Ureter (tissue), 1 donor: ENCODE data around the gene INF2. TPM values are rescaled to one million over a fixed set of nuclear protein-coding genes. Genes with fewer than 3 reads are reported as not detected.

Experiments used
- DNase-seq: peaks from one replicate; pipeline ENCODE4 v3.0.0-alpha.2; 2020; ENCODE audit warnings: low spot score
- total RNA-seq: library from RNA; stranded (reverse); gene quantifications from one replicate; pipeline ENCODE4 v1.2.4, GENCODE V29; 2023
- donor health status: DM: yes; HTN: yes; CAD: no.

Gene INF2
- total RNA-seq, 1 donor from 2014 or later = 81.6 TPM

- peak; percentile 58 for DNase-seq
These were observed 12.5 kb upstream of the INF2 start for GRCh38 chr14:104676694-104677511.

- peak; percentile 79 for DNase-seq
These were observed 11.7 kb upstream of the INF2 start for GRCh38 chr14:104677512-104678332.

- DNase-seq = no peak
These were observed 11.1 kb upstream of the INF2 start for GRCh38 chr14:104678346-104678745.

DNA sequence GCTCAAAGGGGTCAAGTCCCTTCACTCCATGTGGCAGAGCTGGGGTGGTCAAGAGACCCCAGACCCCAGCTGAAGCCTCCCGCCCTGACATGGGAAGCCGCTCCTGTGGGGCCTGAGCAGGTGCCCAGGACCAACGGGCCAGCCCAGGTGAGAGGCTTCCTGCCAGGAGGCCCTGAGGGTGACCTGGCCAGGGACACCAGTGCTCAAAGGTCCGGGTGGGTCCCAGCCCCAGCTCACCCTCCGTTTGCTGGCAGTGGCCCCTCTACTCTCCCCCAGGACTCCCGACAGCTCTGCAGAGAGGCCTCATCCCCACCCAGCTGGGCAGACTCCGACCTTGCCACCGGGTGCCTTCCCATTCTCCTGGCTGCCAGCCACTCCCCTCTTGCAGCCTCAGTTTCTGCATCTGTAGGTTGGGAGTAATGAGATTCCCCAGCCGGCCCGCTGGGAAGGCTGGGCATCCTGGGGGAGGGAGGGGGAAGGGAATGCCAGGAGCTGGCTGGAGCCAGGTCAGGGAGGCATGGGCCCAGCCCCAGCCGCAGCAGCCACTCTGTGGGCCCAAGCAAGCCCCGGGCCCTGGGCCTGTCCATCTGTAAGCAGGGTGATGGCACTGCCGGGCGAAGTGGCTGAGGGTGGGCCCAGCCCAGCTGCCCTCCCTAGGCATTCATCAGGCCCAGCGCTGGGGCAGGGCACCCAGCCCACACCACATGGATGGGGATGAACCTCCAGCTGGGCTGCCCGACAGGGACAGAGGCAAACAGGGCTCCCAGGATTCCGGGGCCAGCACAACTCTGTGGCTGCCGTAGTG lies 10.3 kb upstream of the INF2 start:
- peak; percentile 43 for DNase-seq

- peak; percentile 71 for DNase-seq
These were observed 9.2 kb upstream of the INF2 start for GRCh38 chr14:104680056-104680805.

GRCh38 chr14:104680806-104681688 lies 8.4 kb upstream of the INF2 start:
- DNase-seq = peak; percentile 85

DNA sequence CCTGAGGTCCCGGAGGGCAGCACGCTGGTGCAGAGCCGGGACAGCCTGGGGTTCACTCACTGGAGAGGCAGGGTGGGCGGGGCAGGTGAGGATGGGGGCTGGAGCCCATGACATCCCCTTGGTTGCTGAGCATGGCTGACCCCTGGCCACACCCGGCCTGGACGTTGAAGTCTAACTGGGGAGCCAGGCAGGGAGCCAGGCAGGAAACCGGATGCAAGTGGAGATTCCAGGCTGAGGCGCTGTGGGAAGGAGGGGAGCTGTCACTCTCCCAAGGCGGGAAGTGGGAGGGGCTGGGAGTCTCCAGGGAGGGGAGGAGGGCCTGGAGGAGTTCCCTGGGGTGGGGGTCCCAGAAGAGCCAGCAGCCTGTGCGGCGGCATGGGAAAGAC lies 7.7 kb upstream of the INF2 start:
- DNase-seq = peak; percentile 91

GRCh38 chr14:104682107-104682593 lies 7.3 kb upstream of the INF2 start:
- no peak for DNase-seq

- no peak for DNase-seq
These were observed 5.6 kb upstream of the INF2 start for GRCh38 chr14:104683653-104684448.

DNA sequence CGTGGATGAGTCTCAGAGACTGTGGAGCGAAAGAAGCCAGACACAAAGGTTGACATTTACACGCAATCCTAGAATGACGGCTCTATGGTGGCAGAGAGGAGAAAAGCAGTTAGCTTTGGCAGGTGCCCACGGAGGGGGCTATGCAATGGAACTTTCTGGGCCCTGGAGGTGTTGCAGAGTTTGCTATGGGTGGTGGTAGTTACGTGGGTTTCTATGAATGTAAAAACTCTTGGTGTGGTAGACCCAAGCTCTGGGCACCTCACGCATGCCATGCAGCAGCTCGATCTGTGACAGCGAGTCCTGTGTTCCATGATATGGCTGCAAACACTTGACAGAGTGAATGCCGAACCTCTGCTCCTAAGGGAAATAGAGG lies 5.0 kb upstream of the INF2 start:
- no peak for DNase-seq

DNA sequence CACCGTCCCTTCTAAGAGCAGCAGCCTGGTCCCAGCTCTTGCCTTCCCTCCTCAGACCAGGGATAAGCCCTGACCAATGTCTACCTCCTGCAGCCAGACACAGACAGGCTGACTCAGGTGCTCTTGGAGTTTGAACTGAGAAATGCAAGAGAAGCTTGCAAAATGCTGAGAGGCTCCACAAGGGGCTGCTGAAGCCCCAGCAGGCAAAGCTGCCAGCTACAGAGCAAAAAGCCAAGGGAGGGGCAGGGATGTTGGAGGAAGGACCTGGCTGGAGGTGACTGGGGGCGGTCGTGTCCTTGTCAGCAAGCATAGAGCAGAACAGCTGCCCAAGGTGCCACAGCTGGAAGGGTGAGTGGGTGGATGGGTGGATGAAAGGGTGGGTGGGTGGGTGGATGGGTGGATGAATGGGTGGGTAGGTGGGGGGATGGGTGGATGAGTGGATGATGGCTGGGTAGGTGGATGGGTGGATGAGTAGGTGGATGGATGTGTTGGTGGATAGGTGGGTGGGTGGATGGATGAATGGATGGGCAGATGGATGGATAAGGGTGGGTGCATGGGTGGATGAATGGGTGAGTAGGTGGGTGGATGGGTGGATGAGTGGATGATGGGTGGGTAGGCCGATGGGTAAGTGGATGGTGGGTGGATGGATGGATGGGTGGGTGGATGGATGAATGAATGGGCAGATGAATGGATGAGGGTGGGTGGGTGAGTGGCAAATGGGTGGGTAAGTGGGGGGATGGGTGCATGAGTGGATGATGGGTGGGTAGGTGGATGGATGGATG lies 4.0 kb upstream of the INF2 start:
- DNase-seq = no peak

GRCh38 chr14:104685998-104686610 lies 3.3 kb upstream of the INF2 start:
- DNase-seq = no peak

GRCh38 chr14:104686624-104687517 lies 2.5 kb upstream of the INF2 start:
- peak; percentile 79 for DNase-seq

- DNase-seq = peak; percentile 89
These were observed 1.6 kb upstream of the INF2 start for GRCh38 chr14:104687601-104688504.

DNA sequence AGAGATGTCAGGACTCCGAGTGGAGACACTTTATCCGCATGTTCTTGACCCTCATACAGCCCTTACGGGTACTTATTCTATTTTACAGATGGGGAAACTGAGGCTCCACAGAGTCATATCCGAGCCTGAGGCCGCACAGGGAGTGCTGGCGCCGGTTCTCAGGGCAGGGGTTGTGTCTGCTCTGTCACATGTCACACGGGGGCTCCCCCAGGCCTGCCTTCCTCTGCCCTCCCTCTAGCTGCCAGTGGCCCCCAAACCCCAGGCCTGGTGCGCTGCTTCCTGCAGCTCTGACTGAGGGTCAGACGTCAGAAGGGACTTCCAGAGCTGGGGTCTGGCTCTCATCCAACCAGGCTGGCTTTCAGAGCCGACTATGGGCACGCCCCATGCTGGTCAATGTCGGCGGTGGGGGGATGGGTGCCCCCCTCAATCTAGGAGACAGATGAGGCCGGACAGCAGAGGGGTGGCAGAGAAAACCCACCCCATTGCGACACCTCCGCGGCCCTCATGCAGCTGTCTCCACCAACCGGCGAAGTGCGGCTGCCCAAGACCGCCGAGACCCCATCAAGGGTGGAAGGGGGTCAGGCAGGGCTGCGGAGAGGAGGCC lies 811 bp upstream of the INF2 start:
- DNase-seq = no peak
